HCT116 (cell line): ENCODE data around the gene ACVRL1. TPM values are rescaled to one million over a fixed set of nuclear protein-coding genes. Genes with fewer than 3 reads are reported as not detected.

Source experiments
- ATAC-seq: fragments of 200-7000 bp; cut with Tn5 transposase; 2 replicates; pipeline ENCODE4 v1.9.1; 2020; ENCODE audit warnings: mild to moderate bottlenecking, moderate library complexity
- BruUV-seq: library from RNA; stranded (reverse); fragments of 400-500 nt; replicated peaks from 2 replicates; lab custom pipeline; 2021; lab: Mats Ljungman, UMichigan
- CTCF ChIA-PET: fragments of 300-600 bp; sonication (Branson Sonifier 250); formaldehyde crosslinking; loops from one replicate; lab custom pipeline; 2021; ENCODE audit warnings: antibody characterized with exemption; lab: Charles Lee
- POLR2A ChIA-PET: fragments of 300-600, 350-600 bp; sonication (Branson Sonifier 250); formaldehyde crosslinking; loops from one replicate; lab custom pipeline; 2021; ENCODE audit warnings: antibody characterized with exemption; lab: Charles Lee
- RAD21 ChIA-PET, 2 experiments: fragments of 300-600 bp; sonication (Branson Sonifier 250); formaldehyde crosslinking; loops; one replicate each; lab custom pipeline; 2023; ENCODE audit warnings: low total read pairs in 2 of 2; ENCODE audit not compliant: uncharacterized antibody in 2 of 2, unreplicated experiment in 2 of 2, low non-redundant PET in 1 of 2; lab: Charles Lee
- DNase-seq: peaks from one replicate; pipeline ENCODE4 v3.0.0-alpha.2; 2010; ENCODE audit warnings: low read depth, low spot score
- H2AFZ ChIP-seq: fragments of 200-600 bp; shearing (Covaris generic), sonication (generic); 2 replicates; pipeline ENCODE4 v1.6.1; 2017; ENCODE audit warnings: low read depth, mixed run types, mixed read lengths, antibody characterized with exemption, low read length; ENCODE audit not compliant: poor library complexity, severe bottlenecking
- H3K27ac ChIP-seq: 2 replicates; pipeline ENCODE4 v1.5.1; 2012; ENCODE audit warnings: low read depth, low read length
- H3K27me3 ChIP-seq: fragments of 200-600 bp; sonication (generic); 2 replicates; pipeline ENCODE4 v1.6.1; 2016; ENCODE audit warnings: mixed run types, low read length, mixed read lengths; ENCODE audit not compliant: insufficient read depth
- H3K36me3 ChIP-seq, 2 experiments: fragments of 200-500 bp in 1 of 2; fragments of 200-600 bp in 1 of 2; sonication (Bioruptor generic) in 1 of 2; sonication (generic) in 1 of 2; 2 replicates each; pipeline versions ENCODE4 v1.5.1 to v1.6.1; 2014 to 2016; ENCODE audit warnings: low read length in 2 of 2, inconsistent platforms in 1 of 2, mixed read lengths in 1 of 2, mixed run types in 1 of 2; ENCODE audit not compliant: insufficient read depth in 2 of 2, control insufficient read depth in 1 of 2
- H3K4me1 ChIP-seq, 2 experiments: fragments of 200-600 bp in 1 of 2; sonication (generic) in 1 of 2; 2 replicates each; pipeline versions ENCODE4 v1.5.1 to v1.6.1; 2012 to 2017; ENCODE audit warnings: low read length in 2 of 2, inconsistent platforms in 1 of 2, mild to moderate bottlenecking in 1 of 2, mixed read lengths in 1 of 2, mixed run types in 1 of 2, moderate library complexity in 1 of 2; ENCODE audit not compliant: insufficient read depth in 2 of 2, control insufficient read depth in 1 of 2
- H3K4me2 ChIP-seq: fragments of 200-600 bp; sonication (generic); 2 replicates; pipeline ENCODE4 v1.6.1; 2017; ENCODE audit warnings: mixed run types, low read length, mixed read lengths
- H3K4me3 ChIP-seq, 2 experiments: fragments of 200-600 bp in 1 of 2; sonication (generic) in 1 of 2; replicated peaks in 1 of 2; 2 replicates each; pipeline ENCODE4 v1.5.1; 2011 to 2016; ENCODE audit warnings: low read length in 2 of 2, control low read depth in 1 of 2, low read depth in 1 of 2, mild to moderate bottlenecking in 1 of 2, mixed read lengths in 1 of 2, mixed run types in 1 of 2
- H3K79me2 ChIP-seq: fragments of 200-600 bp; sonication (generic); 2 replicates; pipeline ENCODE4 v1.6.1; 2017; ENCODE audit warnings: mild to moderate bottlenecking, mixed run types, low read length, moderate library complexity, mixed read lengths; ENCODE audit not compliant: insufficient read depth
- H3K9ac ChIP-seq: fragments of 200-600 bp; sonication (generic); 2 replicates; pipeline ENCODE4 v1.6.1; 2016; ENCODE audit warnings: low read length, mixed read lengths
- H3K9me2 ChIP-seq: fragments of 200-600 bp; sonication (generic), shearing (Covaris generic); 2 replicates; pipeline ENCODE4 v1.6.1; 2017; ENCODE audit warnings: mixed run types, mild to moderate bottlenecking, moderate library complexity; ENCODE audit not compliant: insufficient read depth
- H3K9me3 ChIP-seq, 2 experiments: fragments of 200-500 bp in 1 of 2; fragments of 200-600 bp in 1 of 2; sonication (Bioruptor generic) in 1 of 2; sonication (generic) in 1 of 2; 2 replicates each; pipeline ENCODE4 v1.6.1; 2014 to 2017; ENCODE audit warnings: low read length in 2 of 2, mixed read lengths in 2 of 2, inconsistent platforms in 1 of 2, low read depth in 1 of 2, mild to moderate bottlenecking in 1 of 2, mixed run types in 1 of 2, moderate library complexity in 1 of 2; ENCODE audit not compliant: control insufficient read depth in 1 of 2, insufficient read depth in 1 of 2
- H4K20me1 ChIP-seq: fragments of 200-600 bp; sonication (generic), shearing (Covaris generic); 2 replicates; pipeline ENCODE4 v1.6.1; 2017; ENCODE audit warnings: mixed run types, mild to moderate bottlenecking, moderate library complexity; ENCODE audit not compliant: insufficient read depth
- CEBPB ChIP-seq: IDR thresholded peaks from 2 replicates; pipeline ENCODE4 v1.6.1; 2012; ENCODE audit warnings: low read depth
- EGR1 ChIP-seq: IDR thresholded peaks from 2 replicates; pipeline ENCODE4 v1.6.1; 2012; ENCODE audit warnings: low read depth
- ELF1 ChIP-seq: IDR thresholded peaks from 2 replicates; pipeline ENCODE4 v1.6.1; 2012; ENCODE audit warnings: low read depth, borderline replicate concordance
- FOSL1 ChIP-seq: IDR thresholded peaks from 2 replicates; pipeline ENCODE4 v1.6.1; 2012; ENCODE audit warnings: low read depth
- POLR2A ChIP-seq: IDR thresholded peaks from 2 replicates; pipeline ENCODE4 v1.7.0; 2011; ENCODE audit warnings: borderline replicate concordance; ENCODE audit not compliant: insufficient read depth, insufficient read length; ENCODE audit errors: extremely low read depth
- POLR2AphosphoS5 ChIP-seq: IDR thresholded peaks from 2 replicates; pipeline ENCODE4 v1.6.1; 2011; ENCODE audit warnings: mild to moderate bottlenecking, low read depth, low read length, moderate library complexity
- RAD21 ChIP-seq: IDR thresholded peaks from 2 replicates; pipeline ENCODE4 v1.6.1; 2012; ENCODE audit warnings: low read depth, mild to moderate bottlenecking
- SP1 ChIP-seq: IDR thresholded peaks from 2 replicates; pipeline ENCODE4 v1.6.1; 2012; ENCODE audit warnings: low read depth
- SRF ChIP-seq: IDR thresholded peaks from 2 replicates; pipeline ENCODE4 v1.6.1; 2012; ENCODE audit warnings: low read depth
- ZNF274 ChIP-seq: fragments of 200-500 bp; sonication (Bioruptor generic); IDR thresholded peaks from 2 replicates; pipeline ENCODE4 v1.6.1; 2014; ENCODE audit warnings: mild to moderate bottlenecking, low read depth, low read length, inconsistent platforms
- intact Hi-C: fragments of 100-400 bp; cut with micrococcal nuclease; formaldehyde crosslinking; loops from 2 replicates; pipeline ENCODE4 v1.10.0; 2022
- total RNA-seq: library from RNA; stranded (reverse); gene quantifications from one replicate; pipeline ENCODE4 v1.2.1, GENCODE V29; 2021; ENCODE audit not compliant: unreplicated experiment
- TF ChIP-seq, protein P1 (sequence below): IDR thresholded peaks from 2 replicates; pipeline ENCODE4 v1.6.1; 2012
- TF ChIP-seq, protein P2 (sequence below): IDR thresholded peaks from 2 replicates; pipeline ENCODE4 v1.6.1; 2012
- TF ChIP-seq, protein P3 (sequence below): IDR thresholded peaks from 2 replicates; pipeline ENCODE4 v1.6.1; 2011; ENCODE audit warnings: mild to moderate bottlenecking, low read length, moderate library complexity; ENCODE audit not compliant: insufficient replicate concordance; ENCODE audit errors: extremely low read depth

Gene ACVRL1
- total RNA-seq, 1 experiment from 2014 or later: 2.5 TPM

DNA sequence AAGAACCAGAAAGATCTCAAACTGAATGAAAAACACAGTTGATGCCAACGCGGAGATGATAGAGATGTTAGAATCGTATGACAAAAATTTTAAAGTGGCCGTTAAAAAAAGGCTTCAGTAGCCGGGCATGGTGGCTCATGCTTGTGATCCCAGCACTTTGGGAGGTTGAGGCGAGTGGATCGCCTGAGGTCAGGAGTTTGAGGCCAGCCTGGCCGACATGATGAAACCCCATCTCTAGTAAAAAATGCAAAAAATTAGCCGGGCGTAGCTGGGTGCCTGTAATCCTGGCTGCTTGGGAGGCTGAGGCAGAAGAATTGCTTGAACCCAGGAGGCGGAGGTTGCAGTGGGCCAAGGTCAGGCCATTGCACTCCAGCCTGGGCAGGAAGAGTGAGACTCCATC lies 5.4 kb upstream of the ACVRL1 start (continued):
- no peak for TF ChIP-seq EGR1
- TF ChIP-seq, protein P1, sequence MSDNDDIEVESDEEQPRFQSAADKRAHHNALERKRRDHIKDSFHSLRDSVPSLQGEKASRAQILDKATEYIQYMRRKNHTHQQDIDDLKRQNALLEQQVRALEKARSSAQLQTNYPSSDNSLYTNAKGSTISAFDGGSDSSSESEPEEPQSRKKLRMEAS: no peak

DNA sequence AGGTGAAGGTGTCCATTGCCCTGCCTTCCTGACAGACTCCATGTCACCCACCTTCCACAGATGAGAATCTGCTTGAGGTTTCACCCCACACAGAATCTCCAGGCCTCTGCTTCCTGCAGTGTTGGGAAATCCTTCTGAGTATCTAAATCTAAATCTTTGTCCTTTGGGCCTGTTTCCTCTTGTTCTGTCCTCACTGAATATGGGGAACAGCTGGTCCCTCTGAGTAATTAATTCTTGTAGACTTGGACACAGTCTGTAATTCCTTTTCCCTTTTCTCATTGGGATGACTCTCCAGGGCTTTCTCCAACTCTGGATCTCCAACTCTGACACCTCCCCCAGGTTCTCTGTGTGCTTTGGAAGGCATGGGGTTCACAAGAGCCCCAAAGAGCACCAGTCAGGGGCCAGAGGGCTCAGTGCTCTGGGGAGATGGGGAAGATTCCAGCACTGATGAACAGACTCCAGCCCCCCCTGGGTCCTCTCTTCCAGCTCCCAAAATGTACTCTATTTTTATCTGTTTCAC lies 2.3 kb upstream of the ACVRL1 start:
- no TSS peak for BruUV-seq
- RAD21 ChIA-PET: no interaction called here

More for the DNA sequence above, 2.3 kb upstream of the ACVRL1 start:
- H3K9me3 ChIP-seq: no peaks in the 10 kb centered on the region
- no peaks in the 10 kb centered on the region for H3K27me3 ChIP-seq
- TF ChIP-seq FOSL1: no peak
- TF ChIP-seq SP1: no peak
- no peak for TF ChIP-seq CEBPB
- TF ChIP-seq ELF1: no peak
- TF ChIP-seq POLR2AphosphoS5: no peak
- TF ChIP-seq, protein P1: no peak
- TF ChIP-seq, protein P2, sequence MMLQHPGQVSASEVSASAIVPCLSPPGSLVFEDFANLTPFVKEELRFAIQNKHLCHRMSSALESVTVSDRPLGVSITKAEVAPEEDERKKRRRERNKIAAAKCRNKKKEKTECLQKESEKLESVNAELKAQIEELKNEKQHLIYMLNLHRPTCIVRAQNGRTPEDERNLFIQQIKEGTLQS: no peak
- TF ChIP-seq POLR2A: no peak
- TF ChIP-seq ZNF274: no peak
- no peak for TF ChIP-seq RAD21
- TF ChIP-seq, protein P3, sequence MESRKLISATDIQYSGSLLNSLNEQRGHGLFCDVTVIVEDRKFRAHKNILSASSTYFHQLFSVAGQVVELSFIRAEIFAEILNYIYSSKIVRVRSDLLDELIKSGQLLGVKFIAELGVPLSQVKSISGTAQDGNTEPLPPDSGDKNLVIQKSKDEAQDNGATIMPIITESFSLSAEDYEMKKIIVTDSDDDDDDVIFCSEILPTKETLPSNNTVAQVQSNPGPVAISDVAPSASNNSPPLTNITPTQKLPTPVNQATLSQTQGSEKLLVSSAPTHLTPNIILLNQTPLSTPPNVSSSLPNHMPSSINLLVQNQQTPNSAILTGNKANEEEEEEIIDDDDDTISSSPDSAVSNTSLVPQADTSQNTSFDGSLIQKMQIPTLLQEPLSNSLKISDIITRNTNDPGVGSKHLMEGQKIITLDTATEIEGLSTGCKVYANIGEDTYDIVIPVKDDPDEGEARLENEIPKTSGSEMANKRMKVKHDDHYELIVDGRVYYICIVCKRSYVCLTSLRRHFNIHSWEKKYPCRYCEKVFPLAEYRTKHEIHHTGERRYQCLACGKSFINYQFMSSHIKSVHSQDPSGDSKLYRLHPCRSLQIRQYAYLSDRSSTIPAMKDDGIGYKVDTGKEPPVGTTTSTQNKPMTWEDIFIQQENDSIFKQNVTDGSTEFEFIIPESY: no peak
- no peak for TF ChIP-seq SRF
- TF ChIP-seq, all 23 proteins: peak for 0
- ChIA-PET POLR2A (no interaction called here), CTCF (no interaction called here)
- no peaks in the 10 kb centered on the region for H4K20me1 ChIP-seq
- no peak overlapping the region for H3K27ac ChIP-seq
- no peaks in the 10 kb centered on the region for H3K36me3 ChIP-seq
- H3K4me1 ChIP-seq: no peaks in the 10 kb centered on the region
- no peak overlapping the region for H3K9ac ChIP-seq
- no peak overlapping the region for H3K4me2 ChIP-seq
- H3K4me3 ChIP-seq: no peak overlapping the region
- intact Hi-C loops: no loop called here
- H3K9me2 ChIP-seq: no peaks in the 10 kb centered on the region
- DNase-seq (no peak), ATAC-seq (no peak)
- H2AFZ ChIP-seq: no peak overlapping the region
- no peaks in the 10 kb centered on the region for H3K79me2 ChIP-seq
